Lower lobe of right lung (tissue), 2 donors: ENCODE data around the gene DTNBP1. TPM values are rescaled to one million over a fixed set of nuclear protein-coding genes. Genes with fewer than 3 reads are reported as not detected.

Experiments
- ATAC-seq, 2 donors: fragments of 200-7000 bp; cut with Tn5 transposase; one replicate each; pipeline ENCODE4 v1.9.1; 2020 to 2022; ENCODE audit warnings: mild to moderate bottlenecking in 2 of 2, moderate library complexity in 2 of 2
- DNase-seq: peaks from one replicate; pipeline ENCODE4 v3.0.0-alpha.2; 2020
- H3K27ac ChIP-seq: fragments of 200-600 bp; one replicate; pipeline ENCODE4 v1.8.0; 2022
- H3K27me3 ChIP-seq: fragments of 200-600 bp; one replicate; pipeline ENCODE4 v1.8.0; 2022; ENCODE audit warnings: low read depth
- H3K36me3 ChIP-seq: fragments of 200-600 bp; one replicate; pipeline ENCODE4 v1.8.0; 2022; ENCODE audit warnings: mild to moderate bottlenecking
- H3K4me1 ChIP-seq: fragments of 200-600 bp; one replicate; pipeline ENCODE4 v1.8.0; 2022
- H3K4me3 ChIP-seq: fragments of 200-600 bp; one replicate; pipeline ENCODE4 v1.8.0; 2022; ENCODE audit warnings: mild to moderate bottlenecking
- H3K9me3 ChIP-seq: fragments of 200-600 bp; one replicate; pipeline ENCODE4 v1.8.0; 2022
- CTCF ChIP-seq: fragments of 200-600 bp; IDR thresholded peaks from one replicate; pipeline ENCODE4 v1.8.0; 2022; ENCODE audit warnings: antibody characterized with exemption, mild to moderate bottlenecking
- intact Hi-C: fragments of 100-400 bp; cut with DNase I; formaldehyde crosslinking; loops from one replicate; pipeline ENCODE4 v1.11.0; 2022
- total RNA-seq: library from RNA; stranded (reverse); fragmentation: NEBNext Ultra II Directional; extraction: Animal tissue kit (Norgen Biotek cat#: 25700); gene quantifications from one replicate; pipeline ENCODE4 v1.2.1, GENCODE V29; 2021
- donor health status: DM: no; HTN: yes; CAD: no; lungs with severe emphysema.

Gene DTNBP1
- total RNA-seq, 1 donor from 2014 or later: 25.9 TPM

DNA sequence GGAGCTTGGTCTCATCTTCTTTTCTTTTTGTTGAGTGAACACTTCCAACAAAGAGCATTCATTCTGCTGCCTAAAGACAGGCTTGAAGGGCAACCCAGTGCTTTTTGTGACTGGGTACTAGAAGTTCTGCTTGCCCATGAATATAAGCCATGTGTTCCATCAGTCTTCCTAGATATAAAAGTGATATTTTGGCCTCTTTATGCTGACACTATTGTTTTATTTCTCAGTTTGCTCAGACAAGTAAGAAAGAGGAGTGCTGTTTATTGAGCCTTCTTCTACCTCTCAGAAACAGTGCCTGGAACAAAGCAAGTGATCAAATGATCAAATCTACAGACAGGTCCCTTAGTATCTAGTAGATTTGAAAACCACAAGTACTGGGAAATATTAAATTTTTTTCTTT lies 2.4 kb upstream of the DTNBP1 start:
- TF ChIP-seq CTCF: no peak
- Histone ChIP-seq H3K27me3 (no peaks in the 10 kb centered on the region), H3K9me3 (no peaks in the 10 kb centered on the region), H3K27ac (no peak overlapping the region), H3K4me1 (peaks cover 16% of the 10 kb centered on the region), H3K4me3 (no peak overlapping the region), H3K36me3 (peaks cover 3% of the 10 kb centered on the region)
- ATAC-seq (no peak), DNase-seq (no peak)
- intact Hi-C loops: no loop called here

DNA sequence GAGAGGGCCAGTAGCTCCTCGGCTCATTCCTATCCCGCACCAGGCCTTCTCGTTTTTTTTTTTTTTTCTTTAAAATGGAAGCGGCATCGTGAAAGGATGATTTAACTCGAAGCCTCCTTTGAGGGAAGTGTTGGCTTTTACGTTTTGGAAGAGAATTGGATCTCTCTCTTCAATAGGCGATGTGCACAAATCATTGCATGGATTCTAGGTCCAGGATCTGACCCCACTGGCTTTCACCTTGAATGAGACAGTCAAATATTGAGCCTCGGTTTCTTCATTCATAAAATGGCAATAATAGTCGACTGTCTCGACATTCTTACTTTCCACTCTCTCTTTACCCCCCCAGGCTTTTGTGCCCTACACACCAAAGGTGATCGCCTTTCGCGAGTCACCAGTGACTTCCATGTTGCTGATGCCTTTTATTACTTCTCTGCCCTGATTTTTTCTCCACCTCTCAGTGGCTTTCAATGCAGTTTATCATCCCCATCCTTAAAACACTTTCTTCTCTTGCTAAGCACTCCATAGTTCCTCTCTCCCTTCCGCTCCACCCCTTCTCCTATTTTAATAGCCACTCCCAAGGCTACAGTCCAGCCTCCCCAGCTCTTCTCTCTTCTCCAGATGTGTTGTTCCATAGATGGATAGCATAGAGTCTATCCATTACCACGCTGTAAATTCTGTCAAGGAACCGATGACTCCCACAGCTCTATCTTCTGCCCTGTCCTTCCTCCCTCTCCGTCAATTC lies 473 bp upstream of the DTNBP1 start:
- H3K9me3 ChIP-seq: no peaks in the 10 kb centered on the region
- H3K27me3 ChIP-seq: no peaks in the 10 kb centered on the region
- peak overlapping the region; percentile 83 for H3K27ac ChIP-seq
- DNase-seq (no peak), ATAC-seq (no peak)
- H3K4me1 ChIP-seq: peaks cover 16% of the 10 kb centered on the region
- peaks cover 14% of the 10 kb centered on the region for H3K36me3 ChIP-seq
- H3K4me3 ChIP-seq: peak overlapping the region; percentile 93
- intact Hi-C loops: no loop called here
- no peak for TF ChIP-seq CTCF

DNA sequence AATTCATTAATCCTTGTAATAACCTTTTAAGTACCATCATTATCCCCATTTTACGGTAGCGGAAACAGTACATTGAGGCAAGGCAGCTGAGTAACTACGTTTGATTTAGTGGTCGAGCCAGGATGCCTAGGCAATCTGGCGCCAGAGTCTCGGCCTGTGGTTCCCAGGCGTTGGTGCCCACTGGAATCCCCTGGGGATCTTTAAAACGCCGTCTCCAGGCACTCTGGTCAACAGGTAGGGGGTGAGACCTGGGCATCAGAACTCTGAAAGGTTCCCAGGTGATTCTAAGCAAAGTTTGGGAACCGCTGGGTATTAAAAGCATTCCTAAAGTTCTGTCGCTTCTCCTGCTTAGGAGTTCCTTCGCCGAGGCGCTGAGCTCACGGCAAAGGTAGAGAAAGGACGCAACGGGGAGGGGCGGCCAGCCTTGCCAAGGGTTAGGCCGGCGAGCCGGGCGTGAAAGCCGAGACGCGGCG lies 939 bp downstream of the DTNBP1 start:
- Histone ChIP-seq H3K27ac (peak overlapping the region; percentile 83), H3K9me3 (no peaks in the 10 kb centered on the region), H3K27me3 (no peaks in the 10 kb centered on the region), H3K4me1 (peaks cover 22% of the 10 kb centered on the region), H3K36me3 (peaks cover 14% of the 10 kb centered on the region), H3K4me3 (peak overlapping the region; percentile 93)
- DNase-seq: no peak
- ATAC-seq: peak in 1 of 2 donors; percentile 14
- intact Hi-C loops: no loop called here
- TF ChIP-seq CTCF: no peak

- no peak overlapping the region for H3K27ac ChIP-seq
- H3K27me3 ChIP-seq: no peaks in the 10 kb centered on the region
- no peak for TF ChIP-seq CTCF
- peaks cover 14% of the 10 kb centered on the region for H3K36me3 ChIP-seq
- H3K4me3 ChIP-seq: no peak overlapping the region
- peaks cover 22% of the 10 kb centered on the region for H3K4me1 ChIP-seq
- H3K9me3 ChIP-seq: no peaks in the 10 kb centered on the region
- intact Hi-C loops: no loop called here
- DNase-seq: no peak
- ATAC-seq: no peak
These were observed 3.6 kb downstream of the DTNBP1 start for GRCh38 chr6:15659181-15659580.

DNA sequence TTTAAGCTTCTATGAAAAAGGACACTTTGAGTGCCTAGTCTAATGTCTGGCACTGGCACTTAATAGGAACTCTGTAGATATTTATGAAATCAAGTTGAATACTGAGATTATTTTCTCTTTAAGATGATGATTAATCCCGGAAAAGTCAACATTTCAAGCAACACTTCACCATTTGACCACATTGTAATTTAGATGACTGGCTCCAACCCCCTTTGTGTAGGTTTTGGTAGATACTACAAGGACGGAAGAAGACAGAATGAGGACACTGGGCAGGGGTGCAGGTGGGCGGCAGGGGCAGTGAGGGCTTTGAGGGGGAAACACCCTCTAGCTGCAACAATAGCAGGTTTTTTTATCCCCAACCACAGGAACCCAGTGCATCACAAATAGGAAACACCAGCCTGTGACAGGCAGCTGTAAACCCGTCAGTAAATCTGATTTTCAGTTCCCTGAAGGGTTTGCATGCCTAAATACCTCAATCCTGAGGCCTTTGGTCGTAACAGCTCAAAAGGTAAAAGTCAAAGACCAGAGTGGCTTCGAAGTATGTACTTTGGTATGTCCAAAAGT lies 4.6 kb downstream of the DTNBP1 start:
- TF ChIP-seq CTCF: no peak
- H3K27me3 ChIP-seq: no peaks in the 10 kb centered on the region
- ATAC-seq: no peak
- no peaks in the 10 kb centered on the region for H3K9me3 ChIP-seq
- DNase-seq: no peak
- H3K4me3 ChIP-seq: no peak overlapping the region
- no peak overlapping the region for H3K27ac ChIP-seq
- peaks cover 18% of the 10 kb centered on the region for H3K4me1 ChIP-seq
- peaks cover 14% of the 10 kb centered on the region for H3K36me3 ChIP-seq
- intact Hi-C loops: no loop called here
